ENCODE results near the gene SUMO2. TPM values are rescaled to one million over a fixed set of nuclear protein-coding genes. Genes with fewer than 3 reads are reported as not detected.

SUMO2 gene
- total and polyA plus RNA-seq, 2 of the 13 experiments (the other 11 are each of a cell fraction or from before 2014, with no cell fraction given): 337 to 553 TPM

DNA sequence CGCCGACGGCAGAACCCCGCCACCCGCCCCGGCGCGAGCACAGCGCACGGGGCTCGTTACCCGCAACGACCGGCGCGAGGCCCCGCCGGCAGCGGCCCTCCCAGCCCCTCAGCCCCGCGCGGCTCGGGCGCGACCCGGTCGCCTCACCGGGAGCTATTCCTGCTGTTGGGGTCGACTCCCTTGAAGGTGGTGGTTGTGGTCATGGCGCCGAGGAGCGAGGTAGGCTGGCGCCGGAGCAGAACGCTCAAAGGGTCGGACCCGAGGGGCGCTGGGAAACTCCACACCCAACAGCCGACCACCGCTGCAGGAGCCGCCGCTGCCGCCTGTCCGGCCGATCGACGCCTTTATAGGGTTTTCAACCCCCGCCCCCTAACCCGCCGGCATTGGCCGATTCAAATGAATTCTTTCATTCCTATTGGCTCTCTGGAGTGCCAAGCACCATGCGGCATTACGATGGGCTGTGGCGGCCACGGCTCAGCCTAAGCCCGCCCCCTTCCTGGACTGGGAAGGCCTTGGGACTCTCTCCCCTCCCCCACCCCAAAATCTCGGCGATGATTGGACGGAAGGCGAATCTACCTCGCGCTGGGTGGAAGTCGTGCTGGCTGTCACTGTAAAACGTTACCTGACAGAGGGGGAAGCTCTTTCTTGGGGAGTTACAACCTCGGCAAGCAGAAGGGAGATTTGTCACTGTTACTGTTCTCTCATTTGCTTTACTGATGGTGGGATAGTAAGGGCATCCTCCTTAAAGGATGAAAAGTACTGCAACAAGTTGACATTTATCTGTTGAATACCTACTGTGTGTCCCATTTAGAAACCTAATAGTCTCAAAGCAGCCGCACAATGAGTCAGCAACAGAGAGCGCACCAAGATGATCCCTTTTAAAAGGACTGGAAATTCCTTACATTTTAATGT is 28.3 kb downstream of the SUMO2 start, which contains the start of gene JPT1 (continued):
- TF ChIP-seq TOPORS (CRISPR knock-in tag; IDR thresholded peaks at IDR 0.05) (peak; percentile 89), TFDP2 (CRISPR knock-in tag; IDR thresholded peaks at IDR 0.05) (peak; percentile 77), ZMYM3 (CRISPR knock-in tag; IDR thresholded peaks at IDR 0.05) (no peak), HDAC1 (CRISPR knock-in tag; IDR thresholded peaks at IDR 0.05) (peak; percentile 79; the same call in 1 of the 2 replicates), ZSCAN30 (CRISPR knock-in tag; IDR thresholded peaks at IDR 0.05) (no peak), NFE2 (CRISPR knock-in tag; IDR thresholded peaks at IDR 0.05) (no peak), GZF1 (CRISPR knock-in tag; IDR thresholded peaks at IDR 0.05) (peak; percentile 68), ZSCAN25 (CRISPR knock-in tag; IDR thresholded peaks at IDR 0.05) (peak; percentile 81; the same call in 1 of the 2 replicates), PPARG (CRISPR knock-in tag; conservative IDR thresholded peaks at IDR 0.05) (no peak; the same call in none of the 2 replicates), ZNF530 (CRISPR knock-in tag; IDR thresholded peaks at IDR 0.05; ENCODE audit: low read depth) (no peak), SPEN (CRISPR knock-in tag; IDR thresholded peaks at IDR 0.05; ENCODE audit: low read depth) (peak; percentile 67), GTF2F1 (IDR thresholded peaks at IDR 0.05; ENCODE audit: low read length) (peak; percentile 88), ZNF3 (CRISPR knock-in tag; IDR thresholded peaks at IDR 0.05) (no peak), CTCF (CRISPR knock-in tag; IDR thresholded peaks at IDR 0.05) (peak; percentile 24; the same call in 1 of the 2 replicates), ETV6 (CRISPR knock-in tag; conservative IDR thresholded peaks at IDR 0.05) (peak; percentile 91), MTA1 (CRISPR knock-in tag; IDR thresholded peaks at IDR 0.05; ENCODE audit: borderline replicate concordance) (no peak), SRSF9 (IDR thresholded peaks at IDR 0.05; ENCODE audit: borderline replicate concordance, insufficient read depth, low read depth, low read length, poor library complexity, severe bottlenecking) (no peak), ZNF333 (CRISPR knock-in tag; IDR thresholded peaks at IDR 0.05; ENCODE audit: borderline replicate concordance) (peak; percentile 76), ZNF501 (CRISPR knock-in tag; IDR thresholded peaks at IDR 0.05) (peak; percentile 91), SMAD9 (CRISPR knock-in tag; IDR thresholded peaks at IDR 0.05) (no peak)
- TF ChIP-seq, protein P1, sequence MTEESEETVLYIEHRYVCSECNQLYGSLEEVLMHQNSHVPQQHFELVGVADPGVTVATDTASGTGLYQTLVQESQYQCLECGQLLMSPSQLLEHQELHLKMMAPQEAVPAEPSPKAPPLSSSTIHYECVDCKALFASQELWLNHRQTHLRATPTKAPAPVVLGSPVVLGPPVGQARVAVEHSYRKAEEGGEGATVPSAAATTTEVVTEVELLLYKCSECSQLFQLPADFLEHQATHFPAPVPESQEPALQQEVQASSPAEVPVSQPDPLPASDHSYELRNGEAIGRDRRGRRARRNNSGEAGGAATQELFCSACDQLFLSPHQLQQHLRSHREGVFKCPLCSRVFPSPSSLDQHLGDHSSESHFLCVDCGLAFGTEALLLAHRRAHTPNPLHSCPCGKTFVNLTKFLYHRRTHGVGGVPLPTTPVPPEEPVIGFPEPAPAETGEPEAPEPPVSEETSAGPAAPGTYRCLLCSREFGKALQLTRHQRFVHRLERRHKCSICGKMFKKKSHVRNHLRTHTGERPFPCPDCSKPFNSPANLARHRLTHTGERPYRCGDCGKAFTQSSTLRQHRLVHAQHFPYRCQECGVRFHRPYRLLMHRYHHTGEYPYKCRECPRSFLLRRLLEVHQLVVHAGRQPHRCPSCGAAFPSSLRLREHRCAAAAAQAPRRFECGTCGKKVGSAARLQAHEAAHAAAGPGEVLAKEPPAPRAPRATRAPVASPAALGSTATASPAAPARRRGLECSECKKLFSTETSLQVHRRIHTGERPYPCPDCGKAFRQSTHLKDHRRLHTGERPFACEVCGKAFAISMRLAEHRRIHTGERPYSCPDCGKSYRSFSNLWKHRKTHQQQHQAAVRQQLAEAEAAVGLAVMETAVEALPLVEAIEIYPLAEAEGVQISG (CRISPR knock-in tag; IDR thresholded peaks at IDR 0.05): peak; percentile 78; the same call in 1 of the 2 replicates
- TF ChIP-seq, protein P2, sequence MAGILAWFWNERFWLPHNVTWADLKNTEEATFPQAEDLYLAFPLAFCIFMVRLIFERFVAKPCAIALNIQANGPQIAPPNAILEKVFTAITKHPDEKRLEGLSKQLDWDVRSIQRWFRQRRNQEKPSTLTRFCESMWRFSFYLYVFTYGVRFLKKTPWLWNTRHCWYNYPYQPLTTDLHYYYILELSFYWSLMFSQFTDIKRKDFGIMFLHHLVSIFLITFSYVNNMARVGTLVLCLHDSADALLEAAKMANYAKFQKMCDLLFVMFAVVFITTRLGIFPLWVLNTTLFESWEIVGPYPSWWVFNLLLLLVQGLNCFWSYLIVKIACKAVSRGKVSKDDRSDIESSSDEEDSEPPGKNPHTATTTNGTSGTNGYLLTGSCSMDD (CRISPR knock-in tag; IDR thresholded peaks at IDR 0.05): no peak

Measured in HepG2 (cell line).